ENCODE measurements around the gene UNC80.
"Not testable (repeated sequence)": the region's sequence is repeated elsewhere in the genome, so short reads cannot be mapped to it uniquely, and the experiment has no call there.

Gene UNC80

GRCh38 chr2:209771474-209772289, at the start of gene UNC80:
Gene UNC80 (plus strand): TSS chr2:209771832. CDS start chr2:209772073, 241 bp downstream.
- DNase-seq (ENCODE audit: low read depth), result no peak

DNA sequence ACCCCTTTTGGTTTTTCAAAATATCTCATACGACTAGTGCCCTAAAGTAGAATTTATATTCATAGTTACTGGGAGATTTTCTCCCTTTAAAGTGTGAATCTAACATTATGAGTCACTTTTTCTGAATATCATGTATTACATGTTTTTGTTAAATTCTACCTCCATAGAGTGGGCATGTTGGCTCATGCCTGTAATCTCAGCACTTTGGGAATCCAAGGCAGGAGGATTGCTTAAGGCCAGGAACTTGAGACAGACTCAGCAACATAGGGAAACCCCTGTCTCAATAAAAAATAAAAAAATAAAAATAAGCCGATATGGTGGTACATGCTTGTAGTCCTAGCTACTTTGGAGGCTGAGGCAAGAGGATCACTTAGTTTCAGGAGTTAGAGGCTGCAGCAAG, 45.3 kb upstream of the UNC80 start:
- DNase-seq (ENCODE audit: low read depth), result no peak

- DNase-seq (ENCODE audit: low read depth), result no peak
Observed at GRCh38 chr2:209727077-209727476, 44.6 kb upstream of the UNC80 start.

DNA sequence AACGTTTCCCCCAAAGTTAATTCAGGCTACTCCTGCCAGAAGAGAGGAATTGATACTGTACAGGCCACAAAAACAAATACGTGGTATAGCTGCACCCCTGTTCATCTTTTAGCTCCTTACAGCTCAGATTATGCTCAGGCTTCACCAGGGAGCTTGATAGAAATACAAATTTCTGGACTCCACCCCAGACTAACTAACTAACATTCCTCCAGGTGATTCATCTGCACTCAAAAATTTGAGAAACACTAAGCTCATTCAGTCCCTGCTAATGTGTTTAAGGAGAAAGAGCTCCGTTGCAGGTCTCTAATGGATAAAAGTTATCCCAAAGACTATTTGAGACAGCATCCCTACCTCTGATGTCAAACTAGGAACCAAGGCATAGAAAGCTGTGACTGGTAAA, 36.8 kb upstream of the UNC80 start:
- DNase-seq (ENCODE audit: low read depth), result no peak

GRCh38 chr2:209741953-209742352, 29.7 kb upstream of the UNC80 start:
- no peak for DNase-seq (ENCODE audit: low read depth)

DNA sequence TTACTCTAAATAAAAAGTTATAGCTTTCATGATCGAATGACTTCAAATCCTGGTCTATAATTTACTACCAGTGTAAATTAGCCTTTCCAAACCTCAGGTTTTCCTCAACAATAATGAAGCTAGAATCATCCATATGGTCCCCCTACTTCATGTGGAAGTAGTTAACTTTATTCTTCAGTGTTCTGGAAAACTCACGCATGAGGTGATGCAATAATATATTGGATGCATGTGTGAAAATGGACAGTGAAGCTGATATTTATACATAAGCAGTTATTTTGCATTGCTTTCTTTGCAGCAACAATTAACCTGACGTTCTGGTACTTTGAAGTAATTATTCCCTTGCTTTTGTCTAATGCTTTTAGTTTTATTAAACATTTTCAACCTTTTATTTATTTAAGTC, 18.6 kb upstream of the UNC80 start:
- no peak for DNase-seq (ENCODE audit: low read depth)

- DNase-seq (ENCODE audit: low read depth), result no peak
Observed at GRCh38 chr2:209757163-209757562, 14.5 kb upstream of the UNC80 start.

DNA sequence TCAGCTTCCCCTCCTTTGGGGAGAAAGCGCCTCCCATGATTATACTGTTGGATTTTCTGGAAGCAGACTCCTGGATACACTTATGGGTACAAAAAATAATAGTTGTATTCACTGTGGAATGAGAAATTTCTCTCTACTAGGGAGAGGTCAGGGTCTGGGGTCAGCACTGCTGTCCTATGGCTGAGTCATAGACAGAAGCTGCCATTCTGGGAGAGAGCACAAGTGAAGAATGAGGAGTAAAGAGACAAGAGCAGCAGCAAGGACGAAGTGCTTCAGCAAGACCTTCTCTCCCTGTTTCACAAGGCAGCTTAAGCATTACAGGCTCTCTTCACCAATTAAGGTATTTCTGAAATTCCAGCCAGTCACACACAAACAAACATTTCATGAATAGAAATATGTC, 10.1 kb upstream of the UNC80 start:
- DNase-seq (ENCODE audit: low read depth), result no peak

- DNase-seq (ENCODE audit: low read depth), result no peak
Observed at GRCh38 chr2:209762563-209762962, 9.1 kb upstream of the UNC80 start.

- no peak for DNase-seq (ENCODE audit: low read depth)
Observed at GRCh38 chr2:209763106-209763505, 8.5 kb upstream of the UNC80 start.

- DNase-seq (ENCODE audit: low read depth), result no peak
Observed at GRCh38 chr2:209766613-209767012, 5.0 kb upstream of the UNC80 start.

GRCh38 chr2:209767316-209767715, 4.3 kb upstream of the UNC80 start:
- DNase-seq (ENCODE audit: low read depth), result no peak

DNA sequence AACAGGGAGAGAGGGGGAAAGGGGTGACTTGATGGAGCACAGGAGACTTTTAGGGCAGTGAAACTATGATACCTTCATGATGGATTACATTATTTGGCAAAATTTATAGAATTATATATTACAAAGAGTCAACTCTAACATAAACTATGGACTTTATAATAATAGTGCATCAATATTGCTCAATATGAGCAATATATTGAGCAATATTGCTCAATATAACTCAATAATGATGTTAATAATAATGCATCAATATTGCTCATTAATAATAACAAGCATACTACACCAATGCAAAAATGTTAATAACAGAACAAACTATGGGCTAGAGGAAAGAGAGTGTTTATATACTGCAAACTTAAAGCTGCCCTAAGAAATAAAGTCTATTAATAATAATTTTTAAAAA, 3.1 kb upstream of the UNC80 start:
- no peak for DNase-seq (ENCODE audit: low read depth)

DNA sequence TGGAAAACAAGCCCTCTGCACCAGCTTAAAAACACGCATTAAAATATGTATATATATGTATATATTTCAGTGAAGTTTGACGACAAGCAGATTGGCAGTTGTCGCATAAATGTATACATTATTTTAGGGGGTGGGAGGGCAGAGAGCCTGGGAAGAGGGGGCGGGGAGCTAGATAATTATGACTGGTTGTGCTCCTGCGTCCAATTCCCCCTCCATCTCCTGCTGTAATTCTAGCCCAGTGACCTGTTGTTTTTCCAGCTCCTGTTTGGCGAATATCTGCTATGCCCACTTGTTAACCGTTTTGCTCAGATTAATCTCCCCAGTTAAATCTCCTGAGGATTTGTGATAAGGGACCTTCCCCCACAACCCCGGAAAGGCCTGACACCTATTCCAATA, 656 bp downstream of the UNC80 start:
- DNase-seq (ENCODE audit: low read depth), result no peak

- DNase-seq (ENCODE audit: low read depth), result no peak
Observed at GRCh38 chr2:209773377-209773776, 1.7 kb downstream of the UNC80 start.

DNA sequence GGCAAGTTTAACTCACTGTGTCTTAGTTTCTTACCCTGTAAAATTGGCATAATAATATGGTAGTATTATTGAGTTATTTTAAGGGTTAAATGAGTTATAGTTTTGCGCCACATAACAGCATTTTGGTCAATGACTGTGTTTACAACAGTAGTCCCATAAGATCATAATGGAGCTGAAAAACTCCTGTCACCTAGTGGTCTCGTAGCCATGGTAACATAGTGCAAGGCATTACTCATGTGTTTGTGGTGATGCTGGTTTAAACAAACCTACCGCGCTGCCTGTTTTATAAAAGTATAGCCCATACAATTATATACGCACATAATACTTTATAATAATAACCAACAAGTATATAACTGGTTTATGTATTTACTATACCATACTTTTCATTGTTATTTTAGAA, 15.8 kb downstream of the UNC80 start:
- DNase-seq (ENCODE audit: low read depth), result no peak

- no peak for DNase-seq (ENCODE audit: low read depth)
Observed at GRCh38 chr2:209788925-209789324, 17.3 kb downstream of the UNC80 start.

DNA sequence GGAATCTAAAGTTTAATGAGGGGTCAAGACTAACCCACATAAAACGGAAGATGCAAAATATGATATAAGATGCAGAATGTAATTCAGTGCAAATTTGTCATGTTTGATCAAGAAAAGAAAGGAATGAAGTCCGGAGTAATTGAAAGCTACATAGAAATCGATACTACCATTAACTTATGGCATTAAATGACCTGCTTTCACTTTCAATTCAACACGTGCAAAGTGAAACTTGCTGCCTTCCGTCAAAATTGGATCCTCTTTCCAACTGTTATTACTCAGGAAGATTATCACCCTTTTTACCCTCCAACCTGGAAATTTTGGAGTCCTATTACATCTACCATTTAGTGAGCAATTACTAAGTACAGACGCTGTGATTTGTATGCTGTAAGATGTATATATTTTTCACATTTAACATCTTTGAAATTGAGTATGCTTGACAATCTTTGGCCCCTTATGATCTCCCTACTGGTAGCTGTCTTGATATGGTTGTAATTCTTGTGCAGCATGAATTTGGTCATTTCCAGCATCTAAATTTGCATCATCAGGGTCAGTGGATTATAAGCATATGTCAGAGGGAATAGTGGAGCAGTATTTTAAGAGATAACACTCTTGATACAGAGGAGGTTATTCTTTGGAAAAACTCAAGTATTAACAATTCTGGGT, 18.6 kb downstream of the UNC80 start:
- no peak for DNase-seq (ENCODE audit: low read depth)

GRCh38 chr2:209791151-209791550, 19.5 kb downstream of the UNC80 start:
- no peak for DNase-seq (ENCODE audit: low read depth)

DNA sequence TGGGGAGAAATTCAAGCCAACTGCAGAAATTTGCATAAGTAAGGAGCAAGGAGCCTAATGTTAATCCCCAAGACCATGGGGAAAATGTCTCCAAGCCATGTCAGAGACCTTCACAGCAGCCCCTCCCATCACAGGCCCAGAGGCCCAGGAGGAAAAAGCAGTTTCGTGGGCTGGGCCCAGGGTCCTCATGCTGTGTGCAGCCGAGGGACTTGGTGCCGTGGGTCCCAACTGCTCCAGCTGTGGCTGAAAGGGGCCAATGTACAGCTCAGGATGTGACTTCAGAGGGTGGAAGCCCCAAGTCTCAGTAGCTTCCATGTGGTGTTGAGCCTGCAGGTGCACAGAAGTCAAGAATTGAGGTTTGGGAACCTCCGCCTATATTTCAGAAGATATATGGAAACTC, 23.8 kb downstream of the UNC80 start:
- DNase-seq (ENCODE audit: low read depth), result not testable (repeated sequence)

DNA sequence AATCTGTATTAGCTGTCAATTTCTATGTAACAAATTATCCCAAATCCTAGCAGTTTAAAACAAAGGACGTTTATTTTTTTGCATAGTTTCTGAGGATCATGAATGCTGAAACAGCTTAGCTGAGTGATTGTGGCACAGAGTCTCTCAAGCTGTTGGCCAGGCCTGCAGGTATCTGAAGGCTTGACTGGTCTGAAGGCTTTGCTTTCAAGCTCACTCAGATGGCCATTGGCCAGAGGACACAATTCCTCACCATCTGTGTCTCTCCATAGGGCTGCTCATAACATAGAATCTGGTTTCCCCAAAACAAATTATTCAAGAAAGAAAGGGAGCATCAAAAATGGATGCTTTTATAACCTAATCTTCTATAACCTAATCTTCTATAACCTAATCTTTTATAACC, 33.7 kb downstream of the UNC80 start:
- DNase-seq (ENCODE audit: low read depth), result no peak

DNA sequence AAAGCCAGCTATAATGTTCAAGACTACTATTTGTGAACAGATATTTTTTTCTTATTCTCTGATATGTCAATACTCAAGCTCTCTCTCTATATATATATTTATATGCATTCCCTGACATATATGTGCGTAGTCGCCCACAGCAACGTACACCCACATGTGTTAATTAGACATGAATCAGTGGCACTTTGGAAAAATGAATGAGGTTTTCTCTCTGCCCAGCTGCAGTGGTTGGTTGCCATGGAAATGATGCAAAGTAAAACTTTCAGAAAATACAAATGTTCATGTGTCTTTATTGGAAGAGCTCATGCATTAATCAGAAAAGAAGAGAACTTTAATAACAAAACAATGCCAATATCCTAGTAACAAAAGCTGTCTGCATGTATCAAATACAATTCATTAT, 34.7 kb downstream of the UNC80 start:
- no peak for DNase-seq (ENCODE audit: low read depth)

- no peak for DNase-seq (ENCODE audit: low read depth)
Observed at GRCh38 chr2:209808521-209808920, 36.9 kb downstream of the UNC80 start.

DNA sequence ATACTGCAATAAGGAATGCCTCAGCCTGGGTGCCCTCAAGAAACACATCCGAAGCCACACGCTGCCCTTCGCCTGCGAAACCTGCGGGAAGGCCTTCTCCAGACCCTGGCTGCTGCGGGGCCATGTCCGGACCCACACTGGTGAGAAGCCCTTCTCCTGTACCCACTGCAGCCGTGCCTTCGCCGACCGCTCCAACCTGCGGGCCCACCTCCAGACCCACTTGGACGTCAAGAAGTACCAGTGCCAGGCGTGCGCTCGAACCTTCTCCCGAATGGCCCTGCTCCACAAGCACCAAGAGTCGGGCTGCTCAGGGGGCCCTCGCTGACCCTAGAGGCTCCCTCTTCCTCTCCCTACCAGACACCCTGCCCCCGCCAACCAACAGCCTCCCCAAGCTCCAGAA, 37.6 kb downstream of the UNC80 start:
- DNase-seq (ENCODE audit: low read depth), result no peak
